CD1c-positive myeloid dendritic cell (primary cell): ENCODE data around the gene DMAC2.
"Not testable (repeated sequence)": the region's sequence is repeated elsewhere in the genome, so short reads cannot be mapped to it uniquely, and the experiment has no call there.

Source experiments
- DNase-seq: peaks from one replicate; pipeline ENCODE4 v3.0.0-alpha.2; 2016; ENCODE audit errors: extremely low spot score

The DMAC2 gene

GRCh38 chr19:41439441-41440222 is at the start of gene DMAC2:
Gene DMAC2 (minus strand): TSS chr19:41439912. CDS start chr19:41439899, 13 bp downstream.
- peak; percentile 98 for DNase-seq

DNA sequence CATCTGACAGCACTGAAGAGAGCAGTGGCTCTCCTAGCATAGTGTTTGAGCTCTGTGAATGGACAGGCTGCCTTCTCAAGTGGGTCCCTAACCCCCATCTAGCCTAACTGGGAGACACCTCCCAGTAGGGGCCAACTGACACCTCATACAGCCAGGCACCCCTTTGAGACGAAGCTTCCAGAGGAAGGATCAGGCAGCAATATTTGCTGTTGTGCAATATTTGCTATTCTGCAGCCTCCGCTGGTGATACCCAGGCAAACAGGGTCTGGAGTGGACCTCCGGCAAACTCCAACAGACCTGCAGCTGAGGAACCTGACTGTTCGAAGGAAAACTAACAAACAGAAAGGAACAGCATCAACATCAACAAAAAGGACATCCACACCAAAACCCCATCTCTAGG is 47.2 kb upstream of the DMAC2 start:
- not testable (repeated sequence) for DNase-seq

DNA sequence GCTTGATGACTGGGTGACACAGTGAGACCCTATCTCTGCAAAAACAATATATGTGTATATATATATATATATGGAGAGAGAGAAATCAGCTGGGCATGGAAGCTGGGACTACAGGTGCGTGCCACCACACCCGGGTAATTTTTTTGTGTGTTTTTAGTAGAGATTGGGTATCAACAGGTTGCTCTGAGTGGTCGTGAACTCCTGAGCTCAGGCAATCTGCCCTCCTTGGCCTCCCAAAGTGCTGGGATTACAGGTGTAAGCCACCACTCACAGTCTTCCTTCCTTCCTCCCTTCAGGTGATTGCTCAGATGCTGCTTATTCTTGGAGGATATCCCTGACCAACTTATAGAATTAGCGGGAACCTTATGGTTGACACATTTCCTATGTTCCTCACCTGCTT is 45.1 kb upstream of the DMAC2 start:
- DNase-seq = no peak

GRCh38 chr19:41480336-41480735 is 40.6 kb upstream of the DMAC2 start:
- DNase-seq = no peak

GRCh38 chr19:41479757-41480191 is 40.1 kb upstream of the DMAC2 start:
- no peak for DNase-seq

- no peak for DNase-seq
Measured at GRCh38 chr19:41478875-41479756, 39.4 kb upstream of the DMAC2 start.

- DNase-seq = no peak
Measured at GRCh38 chr19:41478171-41478570, 38.5 kb upstream of the DMAC2 start.

DNA sequence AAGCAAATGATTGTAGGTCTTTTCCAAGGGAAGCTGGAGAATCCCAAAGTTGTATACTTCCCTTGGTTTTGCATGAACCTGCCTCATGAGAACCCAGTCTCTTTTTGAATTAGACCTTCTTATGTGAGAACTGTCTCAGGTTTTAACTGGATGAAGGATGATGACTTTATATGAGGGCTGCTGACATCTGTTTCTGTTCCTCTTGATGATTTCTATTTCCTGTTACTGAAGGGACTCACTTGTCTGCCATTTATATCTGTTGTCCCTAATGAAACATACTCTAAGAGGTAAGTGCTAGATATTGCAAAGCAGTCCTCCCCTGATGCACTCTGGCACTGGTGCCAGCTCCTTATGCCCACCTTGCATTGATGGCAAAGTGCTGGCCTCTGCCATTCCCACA is 36.9 kb upstream of the DMAC2 start:
- peak; percentile 20 for DNase-seq

GRCh38 chr19:41463257-41464256 is 23.8 kb upstream of the DMAC2 start:
- DNase-seq = peak; percentile 60

GRCh38 chr19:41462497-41462896 is 22.8 kb upstream of the DMAC2 start:
- no peak for DNase-seq

DNA sequence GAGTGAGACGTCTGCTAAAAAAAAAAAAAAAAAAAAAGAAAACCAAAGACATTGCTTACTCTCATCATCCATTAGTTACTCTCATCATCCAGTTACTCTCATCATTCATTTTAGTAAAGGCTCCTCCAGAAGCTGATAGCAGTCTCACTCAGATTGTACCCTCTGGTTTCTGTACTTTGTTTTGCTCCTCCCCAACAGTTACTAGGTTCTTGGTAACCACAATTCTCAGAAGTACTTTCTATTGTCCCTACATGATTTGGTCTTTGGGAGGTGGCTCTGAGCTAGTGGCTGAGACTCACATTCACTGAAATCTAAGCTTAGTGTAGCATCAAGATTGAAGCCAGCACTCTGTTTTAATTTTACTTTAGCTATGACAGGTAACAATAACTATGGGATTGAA is 17.5 kb upstream of the DMAC2 start:
- no peak for DNase-seq

- no peak for DNase-seq
Measured at GRCh38 chr19:41456342-41456918, 16.7 kb upstream of the DMAC2 start.

GRCh38 chr19:41455936-41456335 is 16.2 kb upstream of the DMAC2 start:
- no peak for DNase-seq

- DNase-seq = no peak
Measured at GRCh38 chr19:41452584-41453275, 13.0 kb upstream of the DMAC2 start.

GRCh38 chr19:41449865-41450178 is 10.1 kb upstream of the DMAC2 start:
- no peak for DNase-seq

DNA sequence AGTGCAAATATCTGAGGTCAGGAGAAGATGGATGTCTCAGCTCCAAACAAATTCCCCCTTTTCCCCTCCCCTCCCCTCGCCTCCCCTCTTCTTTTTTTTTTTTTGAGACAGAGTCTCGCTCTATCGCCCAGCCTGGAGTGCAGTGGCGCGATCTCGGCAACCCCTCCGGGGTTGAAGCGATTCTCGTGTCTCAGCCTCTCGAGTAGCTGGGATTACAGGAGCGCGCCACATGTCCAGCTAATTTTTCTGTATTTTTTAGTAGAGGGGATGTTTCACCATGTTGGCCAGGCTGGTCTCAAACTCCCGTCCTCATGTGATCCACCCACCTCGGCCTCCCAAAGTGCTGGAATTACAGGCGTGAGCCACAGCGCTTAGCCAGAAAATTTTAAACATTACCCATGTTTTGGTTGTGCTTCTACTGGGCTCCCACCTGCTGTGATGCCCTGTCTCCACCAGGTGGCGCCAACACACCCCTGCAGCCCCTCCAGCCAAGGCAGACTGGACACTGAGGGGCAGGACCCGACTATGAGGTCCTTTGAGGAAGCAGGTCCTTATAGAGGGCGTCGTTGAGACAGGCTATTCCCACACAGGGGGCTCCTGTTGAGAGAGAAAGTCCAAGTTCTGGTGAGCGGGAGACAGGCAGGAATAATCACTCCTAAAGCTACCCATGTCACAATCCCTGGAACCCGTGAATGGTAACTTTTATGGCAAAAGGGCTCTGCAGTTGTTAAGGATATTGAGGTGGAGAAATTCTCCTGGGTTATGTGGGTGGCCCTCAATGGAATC is 9.6 kb upstream of the DMAC2 start:
- DNase-seq = peak; percentile 82

- no peak for DNase-seq
Measured at GRCh38 chr19:41447732-41448332, 8.1 kb upstream of the DMAC2 start.

DNA sequence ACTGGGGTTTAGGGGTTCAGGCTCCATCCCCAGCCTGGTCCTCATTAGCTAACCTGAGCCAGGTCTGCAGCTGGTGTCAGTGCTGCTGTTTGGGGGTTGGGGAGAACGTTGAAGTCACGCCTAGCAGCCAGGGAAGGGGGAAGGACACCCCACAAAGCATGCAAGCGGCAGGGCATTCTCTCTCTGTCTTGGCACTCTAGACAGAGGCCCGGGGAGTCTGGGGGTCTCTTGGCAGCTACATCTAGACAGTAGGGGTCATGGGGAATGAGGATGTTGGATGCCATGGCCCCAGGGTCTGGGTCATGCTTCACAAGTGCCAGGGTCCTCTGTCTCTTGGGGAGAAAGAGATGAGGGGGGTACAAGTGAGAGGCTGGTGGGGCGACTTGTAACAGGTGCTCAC is 5.9 kb upstream of the DMAC2 start:
- DNase-seq = no peak

- DNase-seq = no peak
Measured at GRCh38 chr19:41443813-41444455, 4.2 kb upstream of the DMAC2 start.
